SK-N-SH treated with all-trans-retinoic acid at 6 μM for 48 hours (cell line): Measurements from ENCODE around the gene NEU2.

Experiments used
- ATAC-seq: fragments of 200-7000 bp; cut with Tn5 transposase; 3 replicates; pipeline ENCODE4 v1.9.1; 2020; ENCODE audit warnings: mild to moderate bottlenecking, moderate library complexity
- ARNTL ChIP-seq: fragments of 450-650 bp; formaldehyde crosslinking; IDR thresholded peaks from 2 replicates; pipeline ENCODE4 v1.5.0; 2020; ENCODE audit warnings: low read depth, mild to moderate bottlenecking, moderate library complexity, borderline replicate concordance
- BACH2 ChIP-seq: fragments of 250-450 bp; sonication (Bioruptor Pico); IDR thresholded peaks from 2 replicates; pipeline ENCODE4 v1.9.0; 2021; ENCODE audit warnings: mild to moderate bottlenecking, borderline replicate concordance
- CSDC2 ChIP-seq: fragments of 250-450 bp; sonication (Bioruptor Pico); IDR thresholded peaks from 2 replicates; pipeline ENCODE4 v1.5.0; 2020; ENCODE audit warnings: mild to moderate bottlenecking, moderate library complexity
- ESRRG ChIP-seq: fragments of 250-450 bp; sonication (Bioruptor Pico); IDR thresholded peaks from 2 replicates; pipeline ENCODE4 v1.6.1; 2021; ENCODE audit warnings: mild to moderate bottlenecking
- GLIS3 ChIP-seq: fragments of 250-450 bp; sonication (Bioruptor Pico); IDR thresholded peaks from 2 replicates; pipeline ENCODE4 v1.5.0; 2020; ENCODE audit warnings: mild to moderate bottlenecking, moderate library complexity
- ISL1 ChIP-seq: fragments of 250-450 bp; sonication (Bioruptor Pico); IDR thresholded peaks from 2 replicates; pipeline ENCODE4 v2.1.2; 2022; ENCODE audit warnings: mild to moderate bottlenecking, moderate library complexity
- OSR1 ChIP-seq: fragments of 250-450 bp; sonication (Bioruptor Pico); IDR thresholded peaks from 2 replicates; pipeline ENCODE4 v1.8.0; 2022; ENCODE audit warnings: moderate library complexity, mild to moderate bottlenecking, inconsistent platforms
- PPARA ChIP-seq: fragments of 250-450 bp; sonication (Bioruptor Pico); IDR thresholded peaks from 2 replicates; pipeline ENCODE4 v1.5.0; 2020; ENCODE audit warnings: mild to moderate bottlenecking, borderline replicate concordance
- RARB ChIP-seq: fragments of 250-450 bp; sonication (Bioruptor Pico); IDR thresholded peaks from 2 replicates; pipeline ENCODE4 v1.8.0; 2021; ENCODE audit warnings: mild to moderate bottlenecking, moderate library complexity
- SNAI2 ChIP-seq: fragments of 250-450 bp; sonication (Bioruptor Pico); IDR thresholded peaks from 2 replicates; pipeline ENCODE4 v1.5.0; 2020; ENCODE audit warnings: mild to moderate bottlenecking, moderate library complexity
- TOX ChIP-seq: fragments of 250-450 bp; sonication (Bioruptor Pico); IDR thresholded peaks from 2 replicates; pipeline ENCODE4 v1.8.0; 2021; ENCODE audit warnings: mild to moderate bottlenecking, moderate library complexity, borderline replicate concordance
- ZC3H10 ChIP-seq: fragments of 250-450 bp; sonication (Bioruptor Pico); IDR thresholded peaks from 2 replicates; pipeline ENCODE4 v1.5.1; 2021; ENCODE audit warnings: mild to moderate bottlenecking, moderate library complexity
- ZFP30 ChIP-seq: fragments of 450-650 bp; formaldehyde crosslinking; IDR thresholded peaks from 2 replicates; pipeline ENCODE4 v1.5.0; 2022; ENCODE audit warnings: mild to moderate bottlenecking, moderate library complexity
- ZNF565 ChIP-seq: fragments of 450-650 bp; formaldehyde crosslinking; conservative IDR thresholded peaks from 2 replicates; pipeline ENCODE4 v1.5.0; 2020; ENCODE audit warnings: low read depth, mild to moderate bottlenecking, moderate library complexity
- ZNF70 ChIP-seq: fragments of 450-650 bp; formaldehyde crosslinking; IDR thresholded peaks from 2 replicates; pipeline ENCODE4 v1.5.0; 2020; ENCODE audit warnings: mild to moderate bottlenecking, moderate library complexity
- ZNF8 ChIP-seq: fragments of 450-650 bp; formaldehyde crosslinking; IDR thresholded peaks from 2 replicates; pipeline ENCODE4 v1.5.0; 2020; ENCODE audit warnings: mild to moderate bottlenecking, moderate library complexity
- TF ChIP-seq, protein P1 (sequence below): fragments of 250-450 bp; sonication (Bioruptor Pico); IDR thresholded peaks from 2 replicates; pipeline ENCODE4 v1.8.0; 2020; ENCODE audit warnings: mild to moderate bottlenecking, moderate library complexity, borderline replicate concordance
- TF ChIP-seq, protein P2 (sequence below): fragments of 250-450 bp; sonication (Bioruptor Pico); IDR thresholded peaks from 2 replicates; pipeline ENCODE4 v1.8.0; 2021; ENCODE audit warnings: low read depth, mild to moderate bottlenecking, moderate library complexity, borderline replicate concordance
- TF ChIP-seq, protein P3 (sequence below): fragments of 250-450 bp; sonication (Bioruptor Pico); IDR thresholded peaks from 2 replicates; pipeline ENCODE4 v1.5.1; 2020; ENCODE audit warnings: low read depth, mild to moderate bottlenecking, moderate library complexity
- TF ChIP-seq, protein P4 (sequence below): fragments of 250-450 bp; sonication (Bioruptor Pico); IDR thresholded peaks from 2 replicates; pipeline ENCODE4 v1.5.0; 2020; ENCODE audit warnings: mild to moderate bottlenecking, moderate library complexity
- TF ChIP-seq, protein P5 (sequence below): fragments of 250-450 bp; sonication (Bioruptor Pico); IDR thresholded peaks from 2 replicates; pipeline ENCODE4 v1.5.1; 2021; ENCODE audit warnings: mild to moderate bottlenecking, moderate library complexity

The NEU2 gene

DNA sequence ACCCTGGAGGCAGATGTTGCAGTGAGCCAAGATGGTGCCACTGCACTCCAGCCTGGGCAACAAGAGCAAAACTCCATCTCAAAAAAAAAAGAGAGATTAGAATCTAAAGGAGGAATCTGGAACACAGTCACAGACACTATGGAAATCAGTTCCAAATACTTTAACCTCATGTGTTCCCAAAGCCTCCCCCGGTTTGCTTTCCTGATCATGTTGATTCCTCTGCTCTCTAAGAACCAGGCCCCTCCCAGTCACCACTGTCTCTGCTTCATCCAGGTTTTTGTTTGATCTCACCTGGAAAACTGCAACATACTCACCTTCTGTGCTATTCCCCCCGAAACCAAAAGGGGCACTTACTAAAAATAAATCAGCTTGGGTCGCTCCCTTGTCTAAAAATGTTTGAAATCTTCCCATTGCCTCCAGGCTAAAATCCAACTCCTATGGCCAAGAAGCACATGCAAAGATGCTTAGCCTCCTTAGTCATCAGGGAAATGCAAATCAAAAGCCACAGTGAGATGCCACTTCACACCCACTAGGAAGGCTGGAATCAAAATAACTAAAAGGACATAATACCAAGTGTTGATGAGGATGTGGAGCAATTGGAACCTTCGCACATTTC lies 6.2 kb upstream of the NEU2 start:
- ATAC-seq: no peak
- TF ChIP-seq CSDC2 (CRISPR knock-in tag) (no peak), OSR1 (CRISPR knock-in tag) (no peak), ZFP30 (CRISPR knock-in tag) (no peak), GLIS3 (CRISPR knock-in tag) (no peak), RARB (CRISPR knock-in tag) (no peak), ESRRG (CRISPR knock-in tag) (no peak), TOX (CRISPR knock-in tag) (no peak), PPARA (CRISPR knock-in tag) (no peak), SNAI2 (CRISPR knock-in tag) (no peak), ISL1 (no peak), ARNTL (CRISPR knock-in tag) (no peak), ZNF70 (CRISPR knock-in tag) (no peak), ZNF565 (no peak), ZC3H10 (CRISPR knock-in tag) (no peak)
- TF ChIP-seq, protein P1, sequence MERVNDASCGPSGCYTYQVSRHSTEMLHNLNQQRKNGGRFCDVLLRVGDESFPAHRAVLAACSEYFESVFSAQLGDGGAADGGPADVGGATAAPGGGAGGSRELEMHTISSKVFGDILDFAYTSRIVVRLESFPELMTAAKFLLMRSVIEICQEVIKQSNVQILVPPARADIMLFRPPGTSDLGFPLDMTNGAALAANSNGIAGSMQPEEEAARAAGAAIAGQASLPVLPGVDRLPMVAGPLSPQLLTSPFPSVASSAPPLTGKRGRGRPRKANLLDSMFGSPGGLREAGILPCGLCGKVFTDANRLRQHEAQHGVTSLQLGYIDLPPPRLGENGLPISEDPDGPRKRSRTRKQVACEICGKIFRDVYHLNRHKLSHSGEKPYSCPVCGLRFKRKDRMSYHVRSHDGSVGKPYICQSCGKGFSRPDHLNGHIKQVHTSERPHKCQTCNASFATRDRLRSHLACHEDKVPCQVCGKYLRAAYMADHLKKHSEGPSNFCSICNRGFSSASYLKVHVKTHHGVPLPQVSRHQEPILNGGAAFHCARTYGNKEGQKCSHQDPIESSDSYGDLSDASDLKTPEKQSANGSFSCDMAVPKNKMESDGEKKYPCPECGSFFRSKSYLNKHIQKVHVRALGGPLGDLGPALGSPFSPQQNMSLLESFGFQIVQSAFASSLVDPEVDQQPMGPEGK (CRISPR knock-in tag): no peak
- TF ChIP-seq, protein P2, sequence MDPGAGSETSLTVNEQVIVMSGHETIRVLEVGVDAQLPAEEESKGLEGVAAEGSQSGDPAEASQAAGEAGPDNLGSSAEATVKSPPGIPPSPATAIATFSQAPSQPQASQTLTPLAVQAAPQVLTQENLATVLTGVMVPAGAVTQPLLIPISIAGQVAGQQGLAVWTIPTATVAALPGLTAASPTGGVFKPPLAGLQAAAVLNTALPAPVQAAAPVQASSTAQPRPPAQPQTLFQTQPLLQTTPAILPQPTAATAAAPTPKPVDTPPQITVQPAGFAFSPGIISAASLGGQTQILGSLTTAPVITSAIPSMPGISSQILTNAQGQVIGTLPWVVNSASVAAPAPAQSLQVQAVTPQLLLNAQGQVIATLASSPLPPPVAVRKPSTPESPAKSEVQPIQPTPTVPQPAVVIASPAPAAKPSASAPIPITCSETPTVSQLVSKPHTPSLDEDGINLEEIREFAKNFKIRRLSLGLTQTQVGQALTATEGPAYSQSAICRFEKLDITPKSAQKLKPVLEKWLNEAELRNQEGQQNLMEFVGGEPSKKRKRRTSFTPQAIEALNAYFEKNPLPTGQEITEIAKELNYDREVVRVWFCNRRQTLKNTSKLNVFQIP (CRISPR knock-in tag): no peak

DNA sequence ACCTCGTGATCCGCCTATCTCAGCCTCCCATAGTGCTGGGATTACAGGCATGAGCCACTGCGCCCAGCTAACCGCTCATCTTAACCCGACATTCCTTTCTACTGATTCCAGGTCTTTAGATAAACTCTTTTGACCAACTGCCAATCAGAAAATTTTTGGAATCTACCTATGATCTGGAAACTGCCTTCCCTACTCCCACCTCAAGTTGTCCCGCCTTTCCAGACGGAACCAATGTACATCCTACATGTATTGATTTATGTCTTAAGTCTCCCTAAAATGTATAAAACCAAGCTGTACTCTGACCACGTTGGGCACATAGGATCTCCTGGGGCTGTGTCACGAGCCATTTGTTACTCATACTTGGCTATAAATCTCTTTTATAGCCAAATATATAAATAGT lies 3.2 kb upstream of the NEU2 start:
- TF ChIP-seq, protein P3, sequence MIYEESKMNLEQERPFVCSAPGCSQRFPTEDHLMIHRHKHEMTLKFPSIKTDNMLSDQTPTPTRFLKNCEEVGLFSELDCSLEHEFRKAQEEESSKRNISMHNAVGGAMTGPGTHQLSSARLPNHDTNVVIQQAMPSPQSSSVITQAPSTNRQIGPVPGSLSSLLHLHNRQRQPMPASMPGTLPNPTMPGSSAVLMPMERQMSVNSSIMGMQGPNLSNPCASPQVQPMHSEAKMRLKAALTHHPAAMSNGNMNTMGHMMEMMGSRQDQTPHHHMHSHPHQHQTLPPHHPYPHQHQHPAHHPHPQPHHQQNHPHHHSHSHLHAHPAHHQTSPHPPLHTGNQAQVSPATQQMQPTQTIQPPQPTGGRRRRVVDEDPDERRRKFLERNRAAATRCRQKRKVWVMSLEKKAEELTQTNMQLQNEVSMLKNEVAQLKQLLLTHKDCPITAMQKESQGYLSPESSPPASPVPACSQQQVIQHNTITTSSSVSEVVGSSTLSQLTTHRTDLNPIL (CRISPR knock-in tag): no peak
- TF ChIP-seq OSR1 (CRISPR knock-in tag) (no peak), BACH2 (no peak), ISL1 (no peak)
- TF ChIP-seq, protein P4, sequence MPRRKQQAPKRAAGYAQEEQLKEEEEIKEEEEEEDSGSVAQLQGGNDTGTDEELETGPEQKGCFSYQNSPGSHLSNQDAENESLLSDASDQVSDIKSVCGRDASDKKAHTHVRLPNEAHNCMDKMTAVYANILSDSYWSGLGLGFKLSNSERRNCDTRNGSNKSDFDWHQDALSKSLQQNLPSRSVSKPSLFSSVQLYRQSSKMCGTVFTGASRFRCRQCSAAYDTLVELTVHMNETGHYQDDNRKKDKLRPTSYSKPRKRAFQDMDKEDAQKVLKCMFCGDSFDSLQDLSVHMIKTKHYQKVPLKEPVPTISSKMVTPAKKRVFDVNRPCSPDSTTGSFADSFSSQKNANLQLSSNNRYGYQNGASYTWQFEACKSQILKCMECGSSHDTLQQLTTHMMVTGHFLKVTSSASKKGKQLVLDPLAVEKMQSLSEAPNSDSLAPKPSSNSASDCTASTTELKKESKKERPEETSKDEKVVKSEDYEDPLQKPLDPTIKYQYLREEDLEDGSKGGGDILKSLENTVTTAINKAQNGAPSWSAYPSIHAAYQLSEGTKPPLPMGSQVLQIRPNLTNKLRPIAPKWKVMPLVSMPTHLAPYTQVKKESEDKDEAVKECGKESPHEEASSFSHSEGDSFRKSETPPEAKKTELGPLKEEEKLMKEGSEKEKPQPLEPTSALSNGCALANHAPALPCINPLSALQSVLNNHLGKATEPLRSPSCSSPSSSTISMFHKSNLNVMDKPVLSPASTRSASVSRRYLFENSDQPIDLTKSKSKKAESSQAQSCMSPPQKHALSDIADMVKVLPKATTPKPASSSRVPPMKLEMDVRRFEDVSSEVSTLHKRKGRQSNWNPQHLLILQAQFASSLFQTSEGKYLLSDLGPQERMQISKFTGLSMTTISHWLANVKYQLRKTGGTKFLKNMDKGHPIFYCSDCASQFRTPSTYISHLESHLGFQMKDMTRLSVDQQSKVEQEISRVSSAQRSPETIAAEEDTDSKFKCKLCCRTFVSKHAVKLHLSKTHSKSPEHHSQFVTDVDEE (CRISPR knock-in tag): no peak
- no peak; the same call in 2 of the 3 replicates for ATAC-seq

DNA sequence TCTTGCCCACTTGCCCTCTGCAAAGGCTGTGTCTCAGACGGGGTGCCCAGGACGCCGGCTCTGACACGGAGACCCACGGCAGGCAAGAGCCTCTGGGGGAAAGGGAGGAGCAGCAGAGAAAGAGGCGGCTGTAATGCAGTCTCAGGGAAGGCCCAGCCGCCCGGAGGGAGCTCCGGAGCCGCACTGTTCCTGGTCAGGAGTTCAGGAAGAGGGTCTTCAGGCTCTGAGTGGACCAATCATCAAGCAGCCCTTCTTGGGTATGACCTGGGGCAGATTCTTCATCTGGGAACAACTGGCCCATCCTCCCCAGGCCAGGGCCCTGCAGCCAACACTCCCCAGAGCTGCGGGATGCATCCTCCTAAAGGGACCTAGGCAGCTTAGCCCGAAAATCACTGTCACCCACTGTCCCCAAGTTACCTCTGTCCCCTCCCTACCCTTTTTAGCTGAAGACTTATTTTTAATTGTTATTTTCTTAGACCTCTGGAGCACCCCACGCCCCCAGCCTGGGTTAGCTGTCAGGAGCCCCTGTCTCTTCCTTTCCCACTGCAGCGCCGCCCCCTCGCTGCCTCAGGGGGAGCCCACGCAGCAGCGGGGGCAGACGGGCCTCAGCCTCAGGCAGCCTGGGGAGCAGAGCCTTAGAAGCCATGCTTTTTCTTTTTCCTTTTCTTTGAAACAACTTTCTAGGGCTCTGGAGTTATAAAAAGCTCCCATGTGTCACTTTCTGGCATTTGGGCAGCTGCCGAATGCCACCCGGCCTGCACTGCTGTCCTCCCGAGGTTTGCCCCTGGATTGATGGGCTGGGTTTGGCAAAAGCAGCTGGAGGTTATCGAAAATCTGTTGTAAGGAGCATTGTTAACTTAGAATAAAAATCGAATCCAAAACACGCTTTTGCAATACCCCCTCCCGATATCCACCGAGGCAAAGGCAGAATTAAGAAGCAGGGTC lies 644 bp upstream of the NEU2 start:
- ATAC-seq: no peak
- TF ChIP-seq ARNTL (CRISPR knock-in tag): no peak
- no peak for TF ChIP-seq ESRRG (CRISPR knock-in tag)
- TF ChIP-seq, protein P2 (CRISPR knock-in tag): no peak
- TF ChIP-seq TOX (CRISPR knock-in tag): no peak
- TF ChIP-seq RARB (CRISPR knock-in tag): no peak
- no peak for TF ChIP-seq SNAI2 (CRISPR knock-in tag)
- TF ChIP-seq CSDC2 (CRISPR knock-in tag): no peak
- no peak for TF ChIP-seq BACH2
- TF ChIP-seq, protein P5, sequence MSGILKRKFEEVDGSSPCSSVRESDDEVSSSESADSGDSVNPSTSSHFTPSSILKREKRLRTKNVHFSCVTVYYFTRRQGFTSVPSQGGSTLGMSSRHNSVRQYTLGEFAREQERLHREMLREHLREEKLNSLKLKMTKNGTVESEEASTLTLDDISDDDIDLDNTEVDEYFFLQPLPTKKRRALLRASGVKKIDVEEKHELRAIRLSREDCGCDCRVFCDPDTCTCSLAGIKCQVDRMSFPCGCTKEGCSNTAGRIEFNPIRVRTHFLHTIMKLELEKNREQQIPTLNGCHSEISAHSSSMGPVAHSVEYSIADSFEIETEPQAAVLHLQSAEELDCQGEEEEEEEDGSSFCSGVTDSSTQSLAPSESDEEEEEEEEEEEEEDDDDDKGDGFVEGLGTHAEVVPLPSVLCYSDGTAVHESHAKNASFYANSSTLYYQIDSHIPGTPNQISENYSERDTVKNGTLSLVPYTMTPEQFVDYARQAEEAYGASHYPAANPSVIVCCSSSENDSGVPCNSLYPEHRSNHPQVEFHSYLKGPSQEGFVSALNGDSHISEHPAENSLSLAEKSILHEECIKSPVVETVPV (CRISPR knock-in tag): no peak
- no peak for TF ChIP-seq ZNF8
- TF ChIP-seq ZNF70 (CRISPR knock-in tag): no peak
- no peak for TF ChIP-seq ZC3H10 (CRISPR knock-in tag)
- no peak for TF ChIP-seq GLIS3 (CRISPR knock-in tag)
- TF ChIP-seq, protein P1 (CRISPR knock-in tag): no peak
- no peak for TF ChIP-seq ISL1
- no peak for TF ChIP-seq ZFP30 (CRISPR knock-in tag)
